ENCODE measurements around the gene CEND1.
A peak's percentile ranks its signal among the peaks of the same experiment; 100 is the strongest.

The CEND1 gene
- 0 to 0.29 (median 0.11) reads per million in 4 experiments for total RNA-seq

DNA sequence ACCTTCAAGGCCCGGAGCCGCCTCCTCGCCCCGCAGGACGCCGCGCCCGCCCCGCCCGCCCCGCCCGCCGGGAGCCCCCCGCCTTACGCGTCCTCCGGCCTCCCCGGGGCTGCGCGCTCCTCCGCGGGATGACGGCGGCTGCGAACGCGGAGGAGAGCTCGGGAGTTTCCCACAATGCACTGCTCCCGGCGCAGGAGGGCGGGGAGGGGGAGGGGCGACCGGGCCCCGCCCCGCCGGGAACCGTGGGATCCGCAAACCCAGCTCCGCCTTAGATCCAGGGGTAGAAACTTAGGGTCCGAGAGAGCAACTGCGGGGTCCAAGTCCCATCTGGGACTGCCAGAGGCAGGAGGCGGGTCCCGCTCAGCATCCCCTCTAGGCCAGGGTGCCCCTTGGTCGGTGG is at the start of gene CEND1:
CEND1 (minus strand) TSS at position 148 of the 400 bp plus-strand sequence. CDS start 1,514 bp downstream, outside the sequence.
- DNase-seq = no peak

DNA sequence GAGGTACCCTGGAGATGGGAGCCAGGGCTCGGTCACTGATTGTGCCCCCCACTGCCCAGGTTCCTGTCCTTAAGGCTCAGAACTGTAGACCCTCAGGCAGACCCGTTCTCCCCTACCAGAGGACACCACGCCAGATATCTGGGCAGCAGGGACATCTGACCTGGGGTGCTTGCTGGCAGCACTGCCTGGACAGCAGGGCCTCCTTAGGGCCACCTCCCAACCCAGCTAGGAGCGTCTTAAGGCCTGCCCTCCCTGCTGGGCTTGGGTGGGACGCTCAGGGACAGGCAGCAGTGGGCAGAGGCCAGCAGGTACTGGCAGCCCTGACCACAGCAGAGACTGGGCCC is 49.4 kb upstream of the CEND1 start:
- DNase-seq = no peak

DNA sequence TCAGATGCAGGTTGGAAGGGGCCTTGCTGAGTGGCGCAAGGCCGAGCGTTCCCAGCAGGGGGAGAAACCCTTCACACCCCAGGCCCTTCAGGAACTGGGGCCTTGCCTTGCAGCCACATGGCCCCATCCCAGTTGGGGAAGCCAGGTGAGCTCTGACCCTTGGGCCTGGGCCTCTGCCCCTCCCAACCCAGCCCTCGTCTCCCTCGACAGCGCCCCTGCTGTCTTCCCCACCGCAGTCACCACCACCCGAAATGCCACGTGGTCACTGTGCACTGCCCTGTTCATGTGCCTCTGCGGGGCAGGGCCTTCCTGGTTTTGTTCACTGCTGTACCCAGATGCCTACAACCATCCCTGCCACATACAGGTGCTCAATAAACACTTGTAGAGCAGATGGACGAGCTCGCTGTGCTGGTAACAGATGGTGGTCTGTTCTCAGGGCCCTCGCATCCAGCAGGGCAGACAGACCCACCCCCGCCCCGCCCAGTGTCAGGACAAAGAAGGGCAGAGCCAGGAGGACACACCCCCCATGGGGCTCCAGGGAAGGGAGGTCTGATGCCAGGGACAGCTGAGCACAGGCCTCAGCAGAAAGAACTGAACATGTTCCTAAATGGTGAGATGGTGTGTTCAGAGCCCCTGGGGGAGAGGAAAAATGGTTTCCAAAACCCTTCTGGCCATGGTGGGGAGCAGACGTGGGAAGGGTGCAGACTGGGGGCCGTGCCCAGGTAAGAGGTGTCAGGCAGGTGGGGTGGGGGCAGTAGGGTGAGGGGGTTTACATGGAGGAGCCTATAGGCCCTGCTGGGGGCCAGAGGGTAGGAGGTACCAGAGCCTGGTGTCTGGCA is 48.8 kb upstream of the CEND1 start:
- no peak for DNase-seq

- no peak for DNase-seq
These were observed 48.1 kb upstream of the CEND1 start for GRCh38 chr11:837990-838307.

DNA sequence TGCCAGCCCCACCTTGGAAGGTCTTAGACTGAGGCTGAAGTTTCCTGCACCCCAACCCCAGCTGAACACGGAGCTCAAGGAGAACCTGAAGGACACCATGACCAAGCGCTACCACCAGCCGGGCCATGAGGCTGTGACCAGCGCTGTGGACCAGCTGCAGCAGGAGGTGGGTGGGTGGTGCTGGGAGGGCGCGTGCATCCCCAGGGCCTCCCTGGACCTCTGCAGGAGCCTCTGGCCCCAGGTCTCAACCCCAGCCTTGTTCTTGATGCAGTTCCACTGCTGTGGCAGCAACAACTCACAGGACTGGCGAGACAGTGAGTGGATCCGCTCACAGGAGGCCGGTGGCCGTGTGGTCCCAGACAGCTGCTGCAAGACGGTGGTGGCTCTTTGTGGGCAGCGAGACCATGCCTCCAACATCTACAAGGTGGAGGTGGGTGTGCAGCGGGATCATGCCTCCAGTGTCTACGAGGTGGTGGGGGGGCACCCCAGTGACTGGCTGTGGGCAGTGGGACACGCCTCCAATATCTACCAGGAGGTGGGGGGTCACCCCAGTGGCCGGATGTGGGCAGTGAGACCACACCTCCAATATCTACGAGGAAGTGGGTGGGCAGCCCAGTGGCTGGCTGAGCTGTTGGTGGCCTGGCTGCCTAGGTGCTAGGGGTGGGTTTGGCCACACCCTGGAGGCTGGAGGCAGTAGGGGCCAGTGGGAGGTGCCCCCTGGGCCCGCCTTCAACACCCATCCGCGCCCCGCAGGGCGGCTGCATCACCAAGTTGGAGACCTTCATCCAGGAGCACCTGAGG is 47.5 kb upstream of the CEND1 start:
- DNase-seq = no peak

DNA sequence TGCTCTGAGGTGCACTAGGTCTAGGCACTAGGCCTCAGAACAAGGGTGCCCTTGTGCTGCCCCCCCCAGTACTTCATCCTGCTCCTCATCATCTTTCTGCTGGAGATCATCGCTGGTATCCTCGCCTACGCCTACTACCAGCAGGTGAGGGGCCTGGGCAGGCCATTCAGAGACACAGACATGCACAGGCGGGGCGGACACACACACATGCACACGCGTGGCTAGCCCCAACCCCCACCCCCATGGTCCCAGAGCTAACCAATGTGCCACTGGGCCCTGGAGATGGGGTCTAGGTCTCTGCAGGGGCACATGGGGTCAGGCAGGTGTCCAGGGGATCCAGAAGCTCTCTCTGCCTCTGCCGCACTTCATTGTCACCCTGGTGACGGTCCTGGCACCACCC is 46.8 kb upstream of the CEND1 start:
- DNase-seq = no peak

GRCh38 chr11:836274-836673 is 46.4 kb upstream of the CEND1 start:
- DNase-seq = no peak

DNA sequence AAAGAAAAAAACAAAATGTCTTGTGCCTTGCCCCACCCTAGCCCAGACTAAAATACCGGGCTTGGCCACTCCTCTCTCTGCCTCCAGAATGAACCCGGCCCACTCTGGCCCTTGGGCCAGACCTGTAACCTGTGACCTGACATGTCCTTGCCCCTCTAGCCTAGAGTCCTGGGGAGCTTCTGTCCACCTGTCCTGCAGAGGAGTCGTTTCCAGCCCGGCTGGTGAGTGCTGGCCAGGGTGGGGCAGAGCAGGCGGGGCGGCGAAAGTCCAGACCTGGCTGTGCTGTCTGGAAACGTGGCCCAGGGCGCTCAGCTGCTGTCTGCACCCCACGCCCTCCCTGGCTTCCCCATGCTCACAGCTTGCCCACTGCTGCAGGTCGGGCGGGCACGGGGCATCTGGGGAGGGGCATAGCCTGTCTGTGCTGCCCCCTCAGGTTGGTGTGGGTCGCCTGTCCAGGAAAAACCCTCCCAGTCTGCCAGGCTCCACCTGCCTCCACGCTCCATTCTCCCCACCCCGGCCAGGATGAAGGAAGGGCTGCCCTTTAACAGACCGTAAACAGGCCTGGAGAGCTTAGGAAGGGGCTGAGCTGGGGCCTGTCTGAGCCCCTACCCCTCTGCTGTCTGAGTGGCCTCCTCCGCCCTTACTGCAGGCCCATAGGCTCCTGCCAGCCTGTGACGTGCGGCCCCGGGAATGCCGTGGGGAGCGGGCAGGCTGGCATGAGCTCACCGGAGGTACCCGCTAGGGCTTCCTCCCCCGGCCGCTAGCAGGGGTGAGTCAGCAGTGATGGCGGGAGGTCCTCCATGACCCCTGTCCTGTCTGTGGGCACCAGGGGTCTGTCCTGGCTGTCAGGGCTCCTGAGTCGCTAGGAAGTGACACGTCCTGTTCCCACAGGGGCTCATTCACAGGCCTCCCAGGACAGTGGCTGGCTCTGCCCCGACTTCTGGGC is 44.8 kb upstream of the CEND1 start:
- DNase-seq = no peak

DNA sequence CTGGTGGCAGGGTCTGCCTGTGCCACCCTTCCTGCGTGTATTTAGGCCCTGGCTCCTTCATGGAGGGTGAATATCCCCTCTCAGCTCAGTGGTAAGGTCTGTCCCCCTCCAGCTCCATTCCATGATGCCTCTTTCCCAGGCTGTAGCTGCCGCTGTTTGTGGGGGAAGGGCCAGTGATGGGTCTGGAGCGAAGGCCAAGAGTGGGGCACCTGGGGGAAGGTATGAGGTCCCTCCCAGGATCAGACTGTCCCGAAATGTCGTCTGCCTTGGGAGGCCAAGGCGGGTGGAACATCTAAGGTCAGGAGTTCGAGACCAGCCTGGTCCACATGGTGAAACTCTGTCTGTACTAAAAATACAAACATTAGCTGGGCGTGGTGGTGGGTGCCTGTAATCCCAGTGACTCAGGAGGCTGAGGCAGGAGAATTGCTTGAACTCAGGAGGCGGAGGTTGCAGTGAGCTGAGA is 44.0 kb upstream of the CEND1 start:
- no peak for DNase-seq

GRCh38 chr11:833114-833791 is 43.4 kb upstream of the CEND1 start:
- DNase-seq = no peak

DNA sequence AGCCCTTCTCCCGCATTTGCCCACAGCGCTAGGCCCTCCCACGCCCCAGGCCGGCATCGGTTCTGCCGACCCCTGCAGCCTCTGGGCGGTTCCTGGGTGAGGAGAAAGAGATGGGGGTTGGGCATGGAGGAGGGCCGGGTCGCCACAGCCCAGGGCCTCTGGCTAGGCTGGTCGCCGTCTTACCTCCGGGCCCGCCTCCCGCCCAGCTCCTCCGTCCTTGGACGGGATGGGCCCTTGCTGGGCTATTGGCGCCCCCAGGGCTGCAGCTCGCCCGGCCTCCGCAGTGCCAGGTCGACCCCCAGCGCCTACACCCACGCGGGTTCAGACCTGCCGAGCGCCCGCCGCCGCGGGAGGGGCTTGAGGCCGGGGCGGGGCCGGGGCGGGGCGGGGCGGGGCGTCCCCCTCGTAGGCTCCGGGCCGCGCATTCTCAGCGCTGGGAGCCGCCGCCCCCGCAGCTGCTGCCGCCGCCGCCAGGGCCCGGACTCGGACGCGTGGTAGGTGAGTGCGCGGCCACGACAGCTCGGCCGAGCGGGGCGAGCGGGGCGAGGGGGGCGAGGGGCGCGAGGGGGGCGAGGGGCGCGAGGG is 42.7 kb upstream of the CEND1 start, which contains the start of gene CD151:
CD151 (plus strand) TSS at position 424 of the 585 bp plus-strand sequence. CDS start 3,118 bp downstream, outside the sequence.
- peak; percentile 25 for DNase-seq

DNA sequence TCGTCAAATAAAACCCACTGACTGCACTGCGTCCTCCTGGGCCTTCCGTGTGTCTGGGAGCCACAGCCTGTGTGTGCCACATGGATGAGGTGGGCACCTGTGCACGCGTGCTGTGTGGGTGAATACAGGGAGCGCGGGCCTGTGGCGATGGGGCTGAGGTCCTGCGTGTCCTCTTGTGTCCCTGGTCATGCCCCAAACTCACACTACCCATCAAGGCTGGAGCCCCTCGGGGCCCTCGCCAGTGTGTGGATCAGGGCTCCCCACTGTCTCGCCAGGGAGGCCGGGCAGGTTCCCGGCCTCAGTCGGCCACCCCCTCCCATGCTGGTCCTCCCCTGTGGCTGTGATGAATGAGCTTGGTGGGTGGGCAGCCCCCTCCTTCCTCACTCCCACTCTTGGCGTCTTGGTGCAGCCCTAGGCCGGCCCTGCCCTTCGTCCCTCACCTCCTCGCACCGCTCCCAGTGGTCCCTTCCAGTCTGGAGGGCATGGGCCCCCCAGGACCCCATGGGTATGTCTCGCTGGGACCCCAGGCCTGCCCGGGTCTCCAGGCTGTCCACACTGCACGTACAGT is 42.2 kb upstream of the CEND1 start:
- no peak for DNase-seq

DNA sequence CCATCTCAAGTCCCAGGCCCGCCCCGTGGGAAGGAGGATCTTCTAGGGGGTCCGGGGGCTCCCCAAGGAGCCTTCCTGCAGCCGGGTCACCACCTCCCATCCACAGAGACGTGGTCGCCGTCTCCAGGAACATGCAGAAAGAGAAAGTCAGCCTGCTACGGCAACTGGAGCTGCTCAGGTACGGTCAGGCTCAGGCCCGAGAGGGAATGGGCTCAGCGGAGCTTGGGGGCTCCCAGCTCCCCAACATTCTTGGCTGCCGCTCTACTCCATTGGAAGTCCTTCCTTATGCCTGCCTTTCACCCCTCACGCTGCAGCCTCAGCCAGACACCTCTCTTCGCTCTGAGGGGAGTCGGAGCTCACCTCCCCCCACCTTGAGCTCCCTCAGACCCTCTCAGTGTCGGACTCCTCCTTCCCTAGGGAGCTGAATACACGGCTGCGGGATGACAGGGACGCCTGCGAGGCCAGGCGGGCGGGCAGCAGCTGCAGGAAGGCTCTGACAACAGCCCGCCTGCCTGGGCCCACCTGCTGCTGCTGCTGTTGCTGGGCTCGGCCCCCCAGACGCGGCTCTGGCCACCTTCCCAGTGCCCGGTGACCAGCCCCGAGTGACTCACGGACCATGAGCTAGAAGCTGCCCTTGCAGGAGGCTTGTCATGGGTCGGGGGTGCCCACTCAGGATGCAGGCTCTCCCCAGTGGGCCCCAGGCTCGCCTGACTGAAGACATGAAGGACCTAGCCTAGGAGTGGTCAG is 41.4 kb upstream of the CEND1 start:
- DNase-seq = no peak

DNA sequence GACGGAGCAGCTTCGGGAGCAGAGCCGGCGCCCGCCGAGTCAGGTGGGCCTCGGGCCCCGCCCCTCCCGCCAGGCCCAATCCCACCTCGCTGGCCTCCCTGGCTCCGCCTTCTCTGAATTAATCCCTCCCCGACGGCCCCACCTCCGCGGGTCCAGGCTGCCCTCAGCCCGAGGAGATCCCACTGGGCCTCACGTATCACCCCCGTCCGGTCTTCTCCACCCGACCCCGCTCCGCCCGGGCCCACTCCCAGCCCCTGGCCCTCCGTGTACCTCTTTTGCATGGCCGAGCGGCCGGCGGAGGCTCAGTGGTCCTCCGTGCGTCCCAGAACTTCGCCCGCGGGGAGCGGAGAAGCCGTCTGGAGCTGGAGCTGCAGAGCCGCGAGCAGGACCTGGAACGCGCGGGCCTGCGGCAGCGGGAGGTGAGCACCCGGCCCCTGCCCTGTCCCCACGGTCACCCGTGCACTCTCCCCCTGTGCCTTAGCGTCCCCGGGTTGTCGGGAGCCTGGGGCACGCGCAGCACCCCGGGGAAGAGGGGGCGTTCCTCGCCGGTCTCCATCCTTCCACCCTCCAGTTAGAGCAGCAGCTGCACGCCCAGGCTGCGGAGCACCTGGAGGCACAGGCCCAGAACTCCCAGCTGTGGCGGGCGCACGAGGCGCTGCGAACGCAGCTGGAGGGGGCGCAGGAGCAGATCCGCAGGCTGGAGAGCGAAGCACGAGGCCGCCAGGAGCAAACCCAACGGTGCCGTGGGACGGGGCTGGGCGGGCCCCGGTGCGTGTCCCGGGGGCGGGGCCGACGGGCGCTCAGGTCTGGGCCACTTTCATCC is 40.6 kb upstream of the CEND1 start:
- peak; percentile 55 for DNase-seq

DNA sequence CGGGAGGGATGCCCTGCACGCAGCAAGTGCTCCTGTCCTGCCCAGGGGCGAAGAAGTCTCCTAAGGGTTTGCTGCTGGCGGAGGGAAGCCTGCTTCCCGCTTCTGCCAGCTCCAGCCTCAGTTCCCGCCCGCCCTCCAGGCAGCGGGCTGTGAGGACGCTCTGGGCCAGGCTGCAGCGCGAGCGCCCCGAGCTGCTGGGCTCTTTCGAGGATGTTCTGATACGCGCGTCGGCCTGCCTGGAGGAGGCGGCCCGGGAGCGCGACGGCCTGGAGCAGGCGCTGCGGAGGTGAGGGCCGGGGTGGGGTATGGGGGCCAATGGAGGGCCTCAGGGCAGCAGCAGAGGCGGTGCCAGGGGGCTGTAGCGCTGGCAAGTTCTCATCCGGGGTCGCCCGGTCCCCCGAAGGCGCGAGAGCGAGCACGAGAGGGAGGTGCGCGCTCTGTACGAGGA is 40.0 kb upstream of the CEND1 start:
- no peak for DNase-seq

GRCh38 chr11:829176-829846 is 39.4 kb upstream of the CEND1 start:
- DNase-seq = no peak

GRCh38 chr11:828506-829175 is 38.8 kb upstream of the CEND1 start:
- no peak for DNase-seq

DNA sequence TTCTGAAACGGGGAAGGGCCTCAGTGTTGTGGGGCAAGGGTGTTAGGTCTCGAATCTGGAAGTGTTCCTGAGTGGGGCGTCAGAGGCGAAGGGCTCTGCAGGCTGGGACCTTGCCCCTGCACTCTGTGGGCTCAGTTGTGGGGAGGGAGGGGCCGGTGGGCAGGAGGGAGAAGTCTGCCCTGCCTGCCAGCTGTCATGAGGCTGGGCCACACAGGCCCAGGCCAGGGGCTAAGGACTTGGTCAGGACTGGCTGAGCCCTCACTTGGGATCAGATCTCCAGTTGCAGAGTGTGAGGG is 38.0 kb upstream of the CEND1 start, which contains the start of gene CRACR2B:
CRACR2B (plus strand) TSS at position 23 of the 296 bp plus-strand sequence. CDS start 689 bp downstream, outside the sequence.
- DNase-seq = no peak
